Suprapubic skin (tissue), 3 donors: ENCODE data around the gene TEAD1.

Experiments
- CTCF ChIP-seq, 2 donors: fragments of 200-600 bp in 1 of 2; fragments of 450-650 bp in 1 of 2; sonication (generic) in 1 of 2; IDR thresholded peaks; one replicate each; pipeline ENCODE4 v1.5.1; 2016 to 2019; ENCODE audit warnings: antibody characterized with exemption in 2 of 2, mild to moderate bottlenecking in 1 of 2, moderate library complexity in 1 of 2
- EP300 ChIP-seq: sonication (generic); formaldehyde crosslinking; IDR thresholded peaks from one replicate; pipeline ENCODE4 v1.6.1; 2017; ENCODE audit warnings: antibody characterized with exemption
- POLR2A ChIP-seq, 2 donors: fragments of 450-650 bp; IDR thresholded peaks; one replicate each; pipeline ENCODE4 v1.6.1; 2017; ENCODE audit warnings: antibody characterized with exemption in 2 of 2, mild to moderate bottlenecking in 2 of 2, moderate library complexity in 2 of 2

- TF ChIP-seq CTCF (IDR thresholded peaks at IDR 0.05): no peak
- TF ChIP-seq POLR2A (IDR thresholded peaks at IDR 0.05): no peak
- no peak for TF ChIP-seq EP300
Measured at GRCh38 chr11:12800871-12801270, 126.7 kb downstream of the TEAD1 start.
